ENCODE data around the gene RERE. TPM values are rescaled to one million over a fixed set of nuclear protein-coding genes. Genes with fewer than 3 reads are reported as not detected.

The RERE gene
- total RNA-seq, 1 experiment from 2014 or later, result 40.6 TPM

DNA sequence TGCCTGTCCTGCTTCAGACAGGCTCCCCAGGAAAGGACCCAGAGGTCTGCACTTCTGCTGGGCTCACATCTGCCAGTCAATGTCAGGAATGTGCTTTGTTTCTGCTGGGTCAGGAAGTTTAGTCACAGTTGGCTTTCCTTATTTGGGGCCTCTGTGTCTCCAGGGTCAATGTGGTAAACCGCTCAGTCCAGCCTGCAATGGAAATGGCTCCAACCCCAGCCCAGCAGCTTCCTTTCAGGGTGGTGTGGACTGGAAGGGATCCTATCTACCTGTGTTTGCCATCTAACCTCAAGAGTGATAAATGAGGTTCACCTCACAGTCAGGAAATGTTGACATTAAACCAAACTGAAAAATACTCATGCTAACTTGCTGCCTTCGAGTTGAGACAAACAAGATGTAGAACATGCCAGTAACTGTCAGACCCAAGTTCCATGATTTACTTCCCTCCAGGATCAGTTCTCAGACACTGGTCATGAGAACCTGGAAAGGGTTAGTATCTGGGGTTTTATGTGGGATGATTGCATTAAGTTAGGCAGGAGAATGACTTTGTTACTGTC lies 40.8 kb upstream of the RERE start:
- TF ChIP-seq ZFX (IDR thresholded peaks at IDR 0.05) (no peak), SP1 (IDR thresholded peaks at IDR 0.05; ENCODE audit: low read depth) (0 out of 2 replicates have a peak, but pooled peaks have one; percentile 25), JUND (IDR thresholded peaks at IDR 0.05) (peak; percentile 30; the same call in 1 of the 2 replicates), SRF (IDR thresholded peaks at IDR 0.05; ENCODE audit: low read depth) (peak; percentile 94)
- TF ChIP-seq, protein P1, sequence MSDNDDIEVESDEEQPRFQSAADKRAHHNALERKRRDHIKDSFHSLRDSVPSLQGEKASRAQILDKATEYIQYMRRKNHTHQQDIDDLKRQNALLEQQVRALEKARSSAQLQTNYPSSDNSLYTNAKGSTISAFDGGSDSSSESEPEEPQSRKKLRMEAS (IDR thresholded peaks at IDR 0.05), result peak; percentile 43; the same call in 1 of the 2 replicates
- Histone ChIP-seq H3K9me2 (ENCODE audit: insufficient read depth) (no peaks in the 10 kb centered on the region), H3K27me3 (ENCODE audit: insufficient read depth, low read length) (no peaks in the 10 kb centered on the region), H3K36me3 (ENCODE audit: control insufficient read depth in 1 of 2, insufficient read depth in 2 of 2, low read length in 2 of 2) (peaks cover 35 to 42% of the 10 kb centered on the region in 2 experiments), H3K9me3 (ENCODE audit: control insufficient read depth in 1 of 2, insufficient read depth in 1 of 2, low read depth in 1 of 2, low read length in 2 of 2) (no peaks in the 10 kb centered on the region), H3K4me1 (ENCODE audit: control insufficient read depth in 1 of 2, insufficient read depth in 2 of 2, low read length in 2 of 2) (peaks cover 2 to 29% of the 10 kb centered on the region in 2 experiments; a peak in 2 of 4 replicates), H3K9ac (ENCODE audit: low read length) (no peak overlapping the region), H3K4me2 (ENCODE audit: low read length) (no peak overlapping the region), H3K79me2 (ENCODE audit: insufficient read depth, low read length) (peaks cover 31% of the 10 kb centered on the region; the same call in 1 of the 2 replicates), H4K20me1 (ENCODE audit: insufficient read depth) (peaks cover 35% of the 10 kb centered on the region), H2AFZ (ENCODE audit: low read depth, low read length, poor library complexity, severe bottlenecking) (no peak overlapping the region), H3K4me3 (replicated peaks in 1 of 2; ENCODE audit: low read depth in 1 of 2, low read length in 2 of 2) (no peak overlapping the region), H3K27ac (ENCODE audit: low read depth, low read length) (peak overlapping the region; percentile 2; the same call in 1 of the 2 replicates)
- RAD21 ChIA-PET (ENCODE audit: low non-redundant PET in 1 of 2, low total read pairs in 2 of 2, uncharacterized antibody in 2 of 2, unreplicated experiment in 2 of 2), result interaction anchor here in 1 of 2 experiments (2.0 kb wide), 1 partner anchor 147 kb away, joined by 5 read pairs; no protein-coding TSS in a partner anchor
- BruUV-seq (replicated peaks), result no TSS peak
- intact Hi-C loops (cut with micrococcal nuclease), result no loop called here
- no peak for DNase-seq (ENCODE audit: low read depth, low spot score)
- CTCF ChIA-PET, result interaction anchor here (1.4 to 10.3 kb wide), 2 partner anchors 8 to 12 kb away, joined by 3 to 103 read pairs; no protein-coding TSS in a partner anchor
- peak; percentile 46 for ATAC-seq
- POLR2A ChIA-PET, result interaction anchor here (1.7 kb wide), 1 partner anchor 16 kb away, joined by 5 read pairs; no protein-coding TSS in a partner anchor

DNA sequence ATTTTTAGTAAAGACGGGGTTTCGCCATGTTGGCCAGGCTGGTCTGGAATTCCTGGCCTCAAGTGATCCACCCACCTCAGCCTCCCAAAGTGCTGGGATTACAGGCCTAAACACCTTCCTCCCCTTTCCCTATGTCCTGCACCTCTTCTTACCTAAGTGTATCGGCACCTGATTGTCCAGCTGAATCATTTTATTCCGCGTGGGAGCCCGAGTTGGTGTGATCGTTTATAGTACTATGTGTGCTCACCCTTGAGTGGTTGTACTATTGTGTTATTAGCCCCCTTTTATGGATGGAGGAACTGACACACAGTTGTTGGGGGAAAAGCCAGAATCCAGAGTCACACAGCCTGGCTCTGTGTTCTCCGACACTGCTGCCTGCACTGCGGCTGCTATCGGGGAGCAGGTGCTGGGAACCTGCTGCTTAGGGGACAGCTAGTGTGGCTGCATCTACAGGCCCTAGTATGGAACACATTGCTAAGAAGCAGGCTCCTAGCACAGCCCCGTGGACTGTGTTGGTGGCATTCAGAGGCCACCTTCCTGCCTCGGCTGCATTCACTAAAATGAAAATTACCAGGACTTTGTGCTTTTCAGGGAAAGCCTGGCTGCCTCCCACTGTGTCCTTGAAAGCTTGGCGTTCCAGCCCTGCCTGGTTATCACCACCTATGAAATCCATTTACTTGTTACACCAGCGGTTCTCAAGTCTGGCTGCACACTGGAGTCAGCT lies 39.4 kb upstream of the RERE start:
- intact Hi-C loops (cut with micrococcal nuclease), result no loop called here
- no peak for ATAC-seq
- ChIA-PET RAD21 (ENCODE audit: low non-redundant PET in 1 of 2, low total read pairs in 2 of 2, uncharacterized antibody in 2 of 2, unreplicated experiment in 2 of 2) (no interaction called here), CTCF (interaction anchor here (10.3 kb wide), 1 partner anchor 6 kb away, joined by 103 read pairs; no protein-coding TSS in a partner anchor), POLR2A (interaction anchor here (0.6 kb wide), 1 partner anchor 17 kb away, joined by 5 read pairs; no protein-coding TSS in a partner anchor)
- H4K20me1 ChIP-seq (ENCODE audit: insufficient read depth), result peaks cover 28% of the 10 kb centered on the region
- H3K27ac ChIP-seq (ENCODE audit: low read depth, low read length), result no peak overlapping the region
- H3K4me2 ChIP-seq (ENCODE audit: low read length), result no peak overlapping the region
- H3K9me3 ChIP-seq (ENCODE audit: control insufficient read depth in 1 of 2, insufficient read depth in 1 of 2, low read depth in 1 of 2, low read length in 2 of 2), result no peaks in the 10 kb centered on the region
- H3K4me1 ChIP-seq (ENCODE audit: control insufficient read depth in 1 of 2, insufficient read depth in 2 of 2, low read length in 2 of 2), result peaks cover 2 to 18% of the 10 kb centered on the region in 2 experiments; a peak in 2 of 4 replicates
- no peaks in the 10 kb centered on the region for H3K27me3 ChIP-seq (ENCODE audit: insufficient read depth, low read length)
- no peak for DNase-seq (ENCODE audit: low read depth, low spot score)
- H3K36me3 ChIP-seq (ENCODE audit: control insufficient read depth in 1 of 2, insufficient read depth in 2 of 2, low read length in 2 of 2), result peaks cover 24 to 29% of the 10 kb centered on the region in 2 experiments
- TF ChIP-seq ZFX (IDR thresholded peaks at IDR 0.05) (no peak), POLR2A (IDR thresholded peaks at IDR 0.05; ENCODE audit: borderline replicate concordance, extremely low read depth, insufficient read depth, insufficient read length) (no peak)
- peaks cover 18% of the 10 kb centered on the region; the same call in 1 of the 2 replicates for H3K79me2 ChIP-seq (ENCODE audit: insufficient read depth, low read length)
- no peak overlapping the region for H2AFZ ChIP-seq (ENCODE audit: low read depth, low read length, poor library complexity, severe bottlenecking)
- no peak overlapping the region for H3K9ac ChIP-seq (ENCODE audit: low read length)
- H3K4me3 ChIP-seq (replicated peaks in 1 of 2; ENCODE audit: low read depth in 1 of 2, low read length in 2 of 2), result no peak overlapping the region
- no TSS peak for BruUV-seq (replicated peaks)
- H3K9me2 ChIP-seq (ENCODE audit: insufficient read depth), result no peaks in the 10 kb centered on the region
